H1 (cell line): ENCODE results near the gene CYP2A6. TPM values are rescaled to one million over a fixed set of nuclear protein-coding genes. Genes with fewer than 3 reads are reported as not detected.
A peak's percentile ranks its signal among the peaks of the same experiment; 100 is the strongest.

Experiments used
- CTCF ChIA-PET: fragments of 300-600 bp; sonication (Branson Sonifier 250); formaldehyde crosslinking; loops from one replicate; lab custom pipeline; 2021; ENCODE audit not compliant: partially characterized antibody; lab: Charles Lee
- POLR2A ChIA-PET: fragments of 300-600 bp; sonication (Branson Sonifier 250); formaldehyde crosslinking; loops from one replicate; lab custom pipeline; 2021; ENCODE audit warnings: inconsistent platforms; ENCODE audit not compliant: partially characterized antibody; lab: Charles Lee
- DNase-seq, 2 experiments: peaks; one replicate each; pipeline versions ENCODE4 v3.0.0 to v3.0.0-alpha.2; 2010 to 2022; ENCODE audit warnings: low spot score in 2 of 2, low read depth in 1 of 2, mixed read lengths in 1 of 2
- FAIRE-seq: peaks from 2 replicates; lab custom pipeline; 2011; peaks lifted over from hg19 to GRCh38; lab: Jason Lieb, UNC
- H2AFZ ChIP-seq: 2 replicates; pipeline ENCODE4 v1.8.1; 2012; ENCODE audit warnings: low read length, inconsistent platforms
- H2AK5ac ChIP-seq: 2 replicates; pipeline ENCODE4 v1.6.1; 2013; ENCODE audit warnings: low read depth, low read length
- H2BK120ac ChIP-seq: replicated peaks from 2 replicates; pipeline ENCODE3; 2013; ENCODE audit warnings: low read depth, low read length, inconsistent platforms
- H2BK12ac ChIP-seq: 2 replicates; pipeline ENCODE4 v1.6.1; 2013; ENCODE audit warnings: low read depth, low read length
- H2BK15ac ChIP-seq: 2 replicates; pipeline ENCODE4 v1.6.1; 2013; ENCODE audit warnings: low read length
- H2BK20ac ChIP-seq: 2 replicates; pipeline ENCODE4 v1.6.1; 2013; ENCODE audit warnings: low read length
- H2BK5ac ChIP-seq: 2 replicates; pipeline ENCODE4 v1.6.1; 2013; ENCODE audit warnings: low read depth, low read length
- H3K14ac ChIP-seq: 2 replicates; pipeline ENCODE4 v1.6.1; 2013; ENCODE audit warnings: inconsistent platforms; ENCODE audit not compliant: insufficient read length
- H3K18ac ChIP-seq: 2 replicates; pipeline ENCODE4 v1.6.1; 2013; ENCODE audit warnings: low read length; ENCODE audit errors: extremely low read depth
- H3K23ac ChIP-seq: 2 replicates; pipeline ENCODE4 v1.6.1; 2013; ENCODE audit warnings: inconsistent platforms; ENCODE audit not compliant: insufficient read length
- H3K23me2 ChIP-seq: 2 replicates; pipeline ENCODE4 v1.6.1; 2013; ENCODE audit warnings: low read depth, low read length
- H3K27ac ChIP-seq: 2 replicates; pipeline ENCODE4 v1.6.1; 2011; ENCODE audit warnings: low read depth, low read length, inconsistent platforms
- H3K27me3 ChIP-seq, 4 experiments: replicated peaks in 1 of 4; 1 replicate in 1 of 4; 2 replicates in 3 of 4; pipeline versions ENCODE4 v1.6.1 to v1.8.1; 2011 to 2013; ENCODE audit warnings: low read length in 3 of 4, mild to moderate bottlenecking in 3 of 4, inconsistent platforms in 2 of 4, mixed read lengths in 2 of 4, moderate library complexity in 1 of 4; ENCODE audit not compliant: control insufficient read depth in 3 of 4, insufficient read depth in 3 of 4; ENCODE audit errors: extremely low read depth in 1 of 4
- H3K36me3 ChIP-seq, 4 experiments: 2 replicates each; pipeline versions ENCODE4 v1.6.1 to v1.8.1; 2011 to 2013; ENCODE audit warnings: mild to moderate bottlenecking in 4 of 4, low read length in 3 of 4, moderate library complexity in 2 of 4, control low read depth in 1 of 4, inconsistent platforms in 1 of 4; ENCODE audit not compliant: insufficient read depth in 4 of 4, control insufficient read depth in 2 of 4
- H3K4ac ChIP-seq: replicated peaks from 2 replicates; pipeline ENCODE3; 2013; ENCODE audit warnings: low read length, low read depth, mixed read lengths, inconsistent platforms; ENCODE audit not compliant: insufficient read length
- H3K4me1 ChIP-seq, 4 experiments: replicated peaks in 1 of 4; 1 replicate in 1 of 4; 2 replicates in 3 of 4; pipeline versions ENCODE4 v1.6.1 to v1.8.1; 2011 to 2013; ENCODE audit warnings: low read length in 3 of 4, inconsistent platforms in 2 of 4, mixed read lengths in 1 of 4; ENCODE audit not compliant: insufficient read depth in 4 of 4, control insufficient read depth in 3 of 4
- H3K4me2 ChIP-seq, 2 experiments: 2 replicates each; pipeline versions ENCODE4 v1.6.1 to v1.8.1; 2011 to 2013; ENCODE audit warnings: low read depth in 2 of 2, low read length in 2 of 2, control low read depth in 1 of 2, inconsistent platforms in 1 of 2, mild to moderate bottlenecking in 1 of 2; ENCODE audit not compliant: insufficient read depth in 1 of 2
- H3K4me3 ChIP-seq, 4 experiments: fragments of 200-600, 300-600 bp in 1 of 4; sonication (generic), shearing (Covaris generic), sonication (Bioruptor Twin) in 1 of 4; 2 replicates each; pipeline versions ENCODE4 v1.5.1 to v1.8.1; 2011 to 2016; ENCODE audit warnings: low read length in 4 of 4, low read depth in 3 of 4, control low read depth in 2 of 4, inconsistent platforms in 2 of 4, mild to moderate bottlenecking in 2 of 4, mixed read lengths in 1 of 4, moderate library complexity in 1 of 4; ENCODE audit not compliant: insufficient read depth in 2 of 4; ENCODE audit errors: extremely low read depth in 1 of 4
- H3K56ac ChIP-seq: replicated peaks from 2 replicates; pipeline ENCODE3; 2013; ENCODE audit warnings: low read depth, mild to moderate bottlenecking, mixed read lengths, low read length, inconsistent platforms; ENCODE audit not compliant: insufficient read length
- H3K79me1 ChIP-seq: 2 replicates; pipeline ENCODE4 v1.6.1; 2013; ENCODE audit warnings: low read depth, low read length, control low read depth
- H3K79me2 ChIP-seq, 2 experiments: 2 replicates each; pipeline versions ENCODE4 v1.6.1 to v1.8.1; 2012 to 2013; ENCODE audit warnings: low read length in 2 of 2, mild to moderate bottlenecking in 2 of 2, inconsistent platforms in 1 of 2; ENCODE audit not compliant: insufficient read depth in 2 of 2, control insufficient read depth in 1 of 2
- H3K9ac ChIP-seq, 4 experiments: replicated peaks in 1 of 4; 1 replicate in 1 of 4; 2 replicates in 3 of 4; pipeline versions ENCODE4 v1.6.1 to v1.8.1; 2011 to 2013; ENCODE audit warnings: low read depth in 3 of 4, low read length in 3 of 4, control low read depth in 2 of 4, mild to moderate bottlenecking in 2 of 4, moderate library complexity in 2 of 4, inconsistent platforms in 1 of 4; ENCODE audit errors: extremely low read depth in 1 of 4
- H3K9me3 ChIP-seq, 2 experiments: 2 replicates each; pipeline versions ENCODE4 v1.6.1 to v1.8.1; 2012 to 2013; ENCODE audit warnings: mild to moderate bottlenecking in 2 of 2, moderate library complexity in 2 of 2, control low read depth in 1 of 2, inconsistent platforms in 1 of 2, low read depth in 1 of 2, low read length in 1 of 2, mixed read lengths in 1 of 2; ENCODE audit not compliant: insufficient read depth in 2 of 2
- H4K20me1 ChIP-seq, 2 experiments: replicated peaks in 1 of 2; 2 replicates each; pipeline versions ENCODE3 to v1.8.1; 2011 to 2013; ENCODE audit warnings: inconsistent platforms in 2 of 2, low read length in 2 of 2, mild to moderate bottlenecking in 1 of 2; ENCODE audit not compliant: insufficient read depth in 2 of 2, control insufficient read depth in 1 of 2
- H4K5ac ChIP-seq: 2 replicates; pipeline ENCODE4 v1.6.1; 2013; ENCODE audit warnings: low read length, low read depth, mixed read lengths, inconsistent platforms; ENCODE audit not compliant: insufficient read length
- H4K8ac ChIP-seq: 2 replicates; pipeline ENCODE4 v1.8.0; 2013; ENCODE audit warnings: mild to moderate bottlenecking, moderate library complexity, low read length, inconsistent platforms; ENCODE audit not compliant: insufficient read depth; ENCODE audit errors: extremely low read depth
- H4K91ac ChIP-seq: replicated peaks from 2 replicates; pipeline ENCODE3; 2013; ENCODE audit warnings: low read length, mixed read lengths, inconsistent platforms; ENCODE audit not compliant: insufficient read length
- ASH2L ChIP-seq: fragments of 200-600, 300-600 bp; sonication (generic); IDR thresholded peaks from one replicate; pipeline ENCODE4 v1.7.1; 2017; ENCODE audit warnings: low read length
- ATF2 ChIP-seq: IDR thresholded peaks from 2 replicates; pipeline ENCODE4 v1.6.1; 2012; ENCODE audit warnings: low read length, inconsistent platforms
- MAFK ChIP-seq: IDR thresholded peaks from 2 replicates; pipeline ENCODE4 v1.6.1; 2012; ENCODE audit warnings: low read depth, mild to moderate bottlenecking, improper control_type of control experiment, low read length
- POLR2A ChIP-seq, 2 experiments: IDR thresholded peaks; 1 replicate in 1 of 2; 2 replicates in 1 of 2; pipeline ENCODE4 v1.6.1; 2011; ENCODE audit warnings: low read depth in 2 of 2, low read length in 2 of 2, mild to moderate bottlenecking in 2 of 2; ENCODE audit errors: control extremely low read depth in 1 of 2
- POLR2AphosphoS5 ChIP-seq: IDR thresholded peaks from 2 replicates; pipeline ENCODE4 v1.6.1; 2011; ENCODE audit warnings: low read depth, low read length
- SP1 ChIP-seq: IDR thresholded peaks from 2 replicates; pipeline ENCODE4 v1.6.1; 2011; ENCODE audit warnings: low read depth, low read length
- SRF ChIP-seq: IDR thresholded peaks from 2 replicates; pipeline ENCODE4 v1.6.1; 2011; ENCODE audit warnings: mild to moderate bottlenecking, low read depth, low read length, moderate library complexity
- TCF12 ChIP-seq: IDR thresholded peaks from 2 replicates; pipeline ENCODE4 v1.6.1; 2011; ENCODE audit warnings: low read depth, mild to moderate bottlenecking, low read length
- WGBS, 2 experiments: shearing (Covaris generic) in 1 of 2; methylation state at CpG; one replicate each; pipeline versions ENCODE4 v1.1.6 to v1.1.7; 2013 to 2015; ENCODE audit warnings: low lambda C conversion rate in 2 of 2, mixed read lengths in 2 of 2, inconsistent platforms in 1 of 2, low coverage in 1 of 2, missing lambda C conversion rate in 1 of 2; ENCODE audit not compliant: insufficient replicate concordance in 2 of 2, insufficient coverage in 1 of 2, insufficient read length in 1 of 2; ENCODE audit errors: extremely low coverage in 1 of 2, missing lambda C conversion rate in 1 of 2; 5-methylcytosine and 5-hydroxymethylcytosine counted together
- polyA plus RNA-seq, 7 experiments: library from polyadenylated mRNA; depleted of rRNA in 3 of 7; stranded (reverse) in 5 of 7; unstranded in 2 of 7; fragments of >200 nt in 5 of 7; fragments of 200-250 nt in 2 of 7; gene quantifications; 1 replicate in 5 of 7; 2 replicates in 1 of 7; 4 replicates in 1 of 7; pipeline versions ENCODE4 v1.2.1 to v1.2.3, GENCODE V29; 2011 to 2013; ENCODE audit warnings: missing spikeins in 2 of 7, mixed read lengths in 2 of 7
- total RNA-seq: library from RNA; stranded (reverse); fragmentation: NEBNext Ultra II Directional; extraction: Animal tissue kit (Norgen Biotek cat#: 25700); gene quantifications from 2 replicates; pipeline ENCODE4 v1.2.1, GENCODE V29; 2021

Gene CYP2A6
- total and polyA plus RNA-seq, 2 of the 8 experiments (the other 6 are each of a cell fraction or from before 2014, with no cell fraction given): 0.33 TPM; not detected in 1

GRCh38 chr19:40803857-40804782 is 46.1 kb downstream of the CYP2A6 start:
- no peak overlapping the region for H2BK120ac ChIP-seq
- 90% methylated on average over 6 of the region's 6 CpGs; no CpG with 5 or more reads in 1 of the 2 experiments for WGBS, 2 experiments
- peaks cover 43 to 66% of the 10 kb centered on the region in 2 experiments for H4K20me1 ChIP-seq
- H3K4me3 ChIP-seq: no peak overlapping the region
- no peak overlapping the region for H2BK15ac ChIP-seq
- H4K8ac ChIP-seq: no peak overlapping the region
- H3K14ac ChIP-seq: no peak overlapping the region
- no peaks in the 10 kb centered on the region for H3K9me3 ChIP-seq
- H2BK5ac ChIP-seq: peak overlapping the region; percentile 66
- H3K23me2 ChIP-seq: peaks cover 6% of the 10 kb centered on the region; the same call in 1 of the 2 replicates
- peaks cover 14 to 80% of the 10 kb centered on the region in 2 experiments for H3K79me2 ChIP-seq
- H4K91ac ChIP-seq: no peak overlapping the region
- DNase-seq (no peak), FAIRE-seq (no peak)
- peaks cover 3 to 62% (median 34%) of the 10 kb centered on the region in 4 experiments for H3K4me1 ChIP-seq
- H3K9ac ChIP-seq: no peak overlapping the region; a peak in 1 of 7 replicates
- no peaks in the 10 kb centered on the region for H3K27me3 ChIP-seq
- no peak overlapping the region for H3K56ac ChIP-seq
- peaks cover 6 to 53% (median 19%) of the 10 kb centered on the region in 4 experiments; a peak in 7 of 8 replicates for H3K36me3 ChIP-seq
- H4K5ac ChIP-seq: no peak overlapping the region
- no peak overlapping the region for H3K18ac ChIP-seq
- H2BK20ac ChIP-seq: 0 out of 2 replicates have a peak overlapping the region, but pooled peaks have one; percentile 48
- no peak overlapping the region for H2AFZ ChIP-seq
- TF ChIP-seq POLR2AphosphoS5 (no peak; the same call in 1 of the 2 replicates), ASH2L (no peak), SRF (no peak), POLR2A (IDR thresholded peaks at IDR 0.05; ENCODE audit: control extremely low read depth in 1 of 2, low read depth in 2 of 2, low read length in 2 of 2) (peak in 1 of 2 experiments; percentile 33; a peak in 1 of 3 replicates), TCF12 (no peak), SP1 (no peak), MAFK (no peak), ATF2 (no peak)
- H3K23ac ChIP-seq: no peak overlapping the region
- no peak overlapping the region for H3K4ac ChIP-seq
- H3K4me2 ChIP-seq: peak overlapping the region; percentile 37 to 67; a peak in 3 of 4 replicates
- H2AK5ac ChIP-seq: peak overlapping the region; percentile 28; the same call in 1 of the 2 replicates
- peak overlapping the region; percentile 55; the same call in 1 of the 2 replicates for H3K27ac ChIP-seq
- H2BK12ac ChIP-seq: no peak overlapping the region
- CTCF ChIA-PET: interaction anchor here (1.7 to 4.4 kb wide), 2 partner anchors 41 to 60 kb away, joined by 3 to 26 read pairs; no protein-coding TSS in a partner anchor
- POLR2A ChIA-PET: interaction anchor here (0.6 to 15.7 kb wide), 11 partner anchors 8 to 113 kb away, joined by 3 to 241 read pairs (median 3); partner anchors contain the start of genes ACTMAP, COQ8B, ITPKC and MIA
- H3K79me1 ChIP-seq: peaks cover 33% of the 10 kb centered on the region
